AG10803 (cell line): Measurements from ENCODE around the gene SLC4A4.

ENCODE experiments used
- DNase-seq: peaks from one replicate; pipeline ENCODE4 v3.0.0; 2010; ENCODE audit warnings: low read depth
- H3K4me3 ChIP-seq: 2 replicates; pipeline ENCODE4 v1.5.1; 2011; ENCODE audit warnings: mild to moderate bottlenecking, low read length, control low read depth
- CTCF ChIP-seq: conservative IDR thresholded peaks from 2 replicates; pipeline ENCODE4 v1.5.1; 2011; ENCODE audit warnings: mild to moderate bottlenecking, low read length, control low read depth, inconsistent platforms

Gene SLC4A4

GRCh38 chr4:71526637-71527406 is 188.0 kb downstream of the SLC4A4 start:
- peak; percentile 10; the same call in 1 of the 2 replicates for TF ChIP-seq CTCF
- no peak for DNase-seq
- H3K4me3 ChIP-seq: no peak overlapping the region

- DNase-seq: no peak
- TF ChIP-seq CTCF: no peak
- H3K4me3 ChIP-seq: no peak overlapping the region
Measured at GRCh38 chr4:71532407-71532806, 193.6 kb downstream of the SLC4A4 start.

GRCh38 chr4:71533121-71533520 is 194.3 kb downstream of the SLC4A4 start:
- no peak overlapping the region for H3K4me3 ChIP-seq
- DNase-seq: no peak
- no peak for TF ChIP-seq CTCF

GRCh38 chr4:71537551-71538065 is 198.8 kb downstream of the SLC4A4 start:
- no peak for DNase-seq
- TF ChIP-seq CTCF: no peak

GRCh38 chr4:71538528-71538927 is 199.7 kb downstream of the SLC4A4 start:
- TF ChIP-seq CTCF: no peak
- no peak for DNase-seq
- H3K4me3 ChIP-seq: no peak overlapping the region

More at GRCh38 chr4:71537551-71538065, 198.8 kb downstream of the SLC4A4 start:
- H3K4me3 ChIP-seq: no peak overlapping the region

- H3K4me3 ChIP-seq: no peak overlapping the region
- peak; percentile 29 for DNase-seq
- peak; percentile 27 for TF ChIP-seq CTCF
Measured at GRCh38 chr4:71540749-71541269, 202.0 kb downstream of the SLC4A4 start.

GRCh38 chr4:71541541-71541940 is 202.7 kb downstream of the SLC4A4 start:
- H3K4me3 ChIP-seq: no peak overlapping the region
- TF ChIP-seq CTCF: no peak
- no peak for DNase-seq
